ENCODE measurements around the gene KIAA2012.

Gene KIAA2012

GRCh38 chr2:202136526-202136925 lies 63.5 kb downstream of the KIAA2012 start:
- H3K4me3 Mint-ChIP-seq: no peak overlapping the region

GRCh38 chr2:202140522-202141252 lies 67.6 kb downstream of the KIAA2012 start:
- ATAC-seq (no peak), DNase-seq (no peak)
- H3K4me3 Mint-ChIP-seq: no peak overlapping the region
- no peaks in the 10 kb centered on the region for H3K9me3 Mint-ChIP-seq
- peaks cover 11% of the 10 kb centered on the region for H3K4me1 Mint-ChIP-seq
- H3K27me3 Mint-ChIP-seq: peaks cover 8% of the 10 kb centered on the region
- H3K27ac Mint-ChIP-seq: peak overlapping the region in 1 of 2 donors; percentile 67

More at GRCh38 chr2:202136526-202136925, 63.5 kb downstream of the KIAA2012 start:
- ATAC-seq (no peak), DNase-seq (no peak)
- Mint-ChIP-seq H3K9me3 (no peaks in the 10 kb centered on the region), H3K27me3 (peaks cover 8% of the 10 kb centered on the region), H3K27ac (no peak overlapping the region), H3K4me1 (no peaks in the 10 kb centered on the region)

- Mint-ChIP-seq H3K27ac (no peak overlapping the region), H3K27me3 (peaks cover 8% of the 10 kb centered on the region), H3K9me3 (no peaks in the 10 kb centered on the region), H3K4me3 (no peak overlapping the region), H3K4me1 (peaks cover 11% of the 10 kb centered on the region)
- ATAC-seq: no peak
- no peak for DNase-seq
Measured at GRCh38 chr2:202141329-202141947, 68.4 kb downstream of the KIAA2012 start.

- no peak overlapping the region for H3K4me3 Mint-ChIP-seq
- DNase-seq (no peak), ATAC-seq (no peak)
- peaks cover 8% of the 10 kb centered on the region for H3K27me3 Mint-ChIP-seq
- no peaks in the 10 kb centered on the region for H3K9me3 Mint-ChIP-seq
- H3K27ac Mint-ChIP-seq: no peak overlapping the region
- H3K4me1 Mint-ChIP-seq: peaks cover 11% of the 10 kb centered on the region
Measured at GRCh38 chr2:202142540-202142939, 69.5 kb downstream of the KIAA2012 start.

GRCh38 chr2:202147775-202148174 lies 74.7 kb downstream of the KIAA2012 start:
- Mint-ChIP-seq H3K9me3 (no peaks in the 10 kb centered on the region), H3K27ac (no peak overlapping the region), H3K27me3 (peaks cover 8% of the 10 kb centered on the region), H3K4me1 (peaks cover 11% of the 10 kb centered on the region), H3K4me3 (no peak overlapping the region)
- ATAC-seq (no peak), DNase-seq (no peak)

- H3K9me3 Mint-ChIP-seq: no peaks in the 10 kb centered on the region
- ATAC-seq: no peak
- H3K27me3 Mint-ChIP-seq: peaks cover 17% of the 10 kb centered on the region
- H3K4me1 Mint-ChIP-seq: peaks cover 11% of the 10 kb centered on the region
- H3K27ac Mint-ChIP-seq: no peak overlapping the region
- H3K4me3 Mint-ChIP-seq: no peak overlapping the region
- DNase-seq: no peak
Measured at GRCh38 chr2:202148515-202149154, 75.6 kb downstream of the KIAA2012 start.

- Mint-ChIP-seq H3K27me3 (peaks cover 20% of the 10 kb centered on the region), H3K4me3 (no peak overlapping the region), H3K9me3 (no peaks in the 10 kb centered on the region), H3K4me1 (peaks cover 11% of the 10 kb centered on the region), H3K27ac (no peak overlapping the region)
- DNase-seq (no peak), ATAC-seq (no peak)
Measured at GRCh38 chr2:202149155-202149762, 76.2 kb downstream of the KIAA2012 start.

- DNase-seq (no peak), ATAC-seq (no peak)
- no peaks in the 10 kb centered on the region for H3K9me3 Mint-ChIP-seq
- no peak overlapping the region for H3K27ac Mint-ChIP-seq
- peaks cover 27% of the 10 kb centered on the region for H3K27me3 Mint-ChIP-seq
- H3K4me1 Mint-ChIP-seq: peaks cover 4% of the 10 kb centered on the region
- H3K4me3 Mint-ChIP-seq: no peak overlapping the region
Measured at GRCh38 chr2:202149936-202150335, 76.9 kb downstream of the KIAA2012 start.

- Mint-ChIP-seq H3K9me3 (no peaks in the 10 kb centered on the region), H3K4me3 (no peak overlapping the region), H3K27ac (no peak overlapping the region), H3K4me1 (no peaks in the 10 kb centered on the region), H3K27me3 (peaks cover 28% of the 10 kb centered on the region)
- ATAC-seq (no peak), DNase-seq (no peak)
Measured at GRCh38 chr2:202152104-202152715, 79.2 kb downstream of the KIAA2012 start.

GRCh38 chr2:202154613-202155012 lies 81.6 kb downstream of the KIAA2012 start:
- Mint-ChIP-seq H3K9me3 (no peaks in the 10 kb centered on the region), H3K4me1 (no peaks in the 10 kb centered on the region), H3K27ac (no peak overlapping the region), H3K4me3 (no peak overlapping the region), H3K27me3 (peaks cover 22% of the 10 kb centered on the region)
- DNase-seq: no peak
- ATAC-seq: no peak

- peaks cover 21% of the 10 kb centered on the region for H3K27me3 Mint-ChIP-seq
- DNase-seq (no peak), ATAC-seq (no peak)
- no peaks in the 10 kb centered on the region for H3K9me3 Mint-ChIP-seq
- H3K4me1 Mint-ChIP-seq: peaks cover 11% of the 10 kb centered on the region
- H3K27ac Mint-ChIP-seq: no peak overlapping the region
- H3K4me3 Mint-ChIP-seq: no peak overlapping the region
Measured at GRCh38 chr2:202157211-202157990, 84.3 kb downstream of the KIAA2012 start.

- Mint-ChIP-seq H3K27me3 (peaks cover 10% of the 10 kb centered on the region), H3K4me1 (peaks cover 11% of the 10 kb centered on the region), H3K27ac (no peak overlapping the region), H3K4me3 (no peak overlapping the region), H3K9me3 (no peaks in the 10 kb centered on the region)
- DNase-seq (no peak), ATAC-seq (no peak)
Measured at GRCh38 chr2:202158796-202159195, 85.7 kb downstream of the KIAA2012 start.

GRCh38 chr2:202161151-202161835 lies 88.2 kb downstream of the KIAA2012 start:
- DNase-seq (no peak), ATAC-seq (no peak)
- Mint-ChIP-seq H3K27me3 (no peaks in the 10 kb centered on the region), H3K27ac (peak overlapping the region in 1 of 2 donors; percentile 17), H3K4me3 (no peak overlapping the region), H3K4me1 (peaks cover 11% of the 10 kb centered on the region), H3K9me3 (no peaks in the 10 kb centered on the region)

GRCh38 chr2:202164411-202164810 lies 91.4 kb downstream of the KIAA2012 start:
- DNase-seq (no peak), ATAC-seq (no peak)
- H3K4me3 Mint-ChIP-seq: no peak overlapping the region
- no peaks in the 10 kb centered on the region for H3K27me3 Mint-ChIP-seq
- no peak overlapping the region for H3K27ac Mint-ChIP-seq
- no peaks in the 10 kb centered on the region for H3K9me3 Mint-ChIP-seq
- H3K4me1 Mint-ChIP-seq: peaks cover 16% of the 10 kb centered on the region
